ENCODE results near the gene FOLR1. TPM values are rescaled to one million over a fixed set of nuclear protein-coding genes. Genes with fewer than 3 reads are reported as not detected.

The FOLR1 gene
- 4.8 TPM for total RNA-seq

GRCh38 chr11:72191961-72192381 lies at the start of gene FOLR1:
FOLR1 (plus strand) TSS chr11:72192140; CDS start chr11:72192174, 34 bp downstream.

GRCh38 chr11:72216638-72217037 lies 24.7 kb downstream of the FOLR1 start, which contains the start of gene FOLR2:
FOLR2 (plus strand) TSS chr11:72216794; CDS start chr11:72218585, 1,791 bp downstream.

GRCh38 chr11:72224564-72225410 lies 32.8 kb downstream of the FOLR1 start, which contains the start of gene INPPL1:
INPPL1 (plus strand) TSS chr11:72224767; CDS start chr11:72224985, 218 bp downstream.

GRCh38 chr11:72244060-72244360 lies 52.1 kb downstream of the FOLR1 start, which contains the start of gene PHOX2A:
PHOX2A (minus strand) TSS chr11:72244176; CDS start chr11:72244004, 172 bp downstream.

Other genes with a start within 250 kb of the FOLR1 start
- 8.2 TPM for gene IL18BP, start 193.2 kb upstream of the FOLR1 start, total RNA-seq
- 292 TPM for gene NUMA1, start 111.6 kb upstream of the FOLR1 start, total RNA-seq
- 11.3 TPM for gene LRRC51, start 111.3 kb upstream of the FOLR1 start, total RNA-seq
- 51.8 TPM for gene LAMTOR1, start 88.8 kb upstream of the FOLR1 start, total RNA-seq
- not detected for gene TOMT, start 86.2 kb upstream of the FOLR1 start, total RNA-seq
- gene ANAPC15, start 79.4 kb upstream of the FOLR1 start, total RNA-seq, result 16.5 TPM
- gene FOLR3, start 56.4 kb upstream of the FOLR1 start, total RNA-seq, result not detected
- gene FOLR2, start 24.7 kb downstream of the FOLR1 start, total RNA-seq, result 11.8 TPM
- gene INPPL1, start 32.6 kb downstream of the FOLR1 start, total RNA-seq, result 68.7 TPM
- not detected for gene PHOX2A, start 52.0 kb downstream of the FOLR1 start, total RNA-seq
- 45.0 TPM for gene CLPB, start 242.4 kb downstream of the FOLR1 start, total RNA-seq

All from camera-type eye (tissue), 1 donor.